NCI-H146 (cell line): ENCODE data around the gene ATAT1.

Experiments used
- DNase-seq: peaks from one replicate; lab custom pipeline; 2025; lab: John Stamatoyannopoulos, UW

The ATAT1 gene

GRCh38 chr6:30613251-30614043 is 13.2 kb upstream of the ATAT1 start:
- DNase-seq = no peak

- peak; percentile 27 for DNase-seq
These were observed 12.4 kb upstream of the ATAT1 start for GRCh38 chr6:30614044-30614842.

GRCh38 chr6:30614843-30615218 is 11.8 kb upstream of the ATAT1 start:
- DNase-seq = peak; percentile 98

GRCh38 chr6:30615219-30615957 is 11.3 kb upstream of the ATAT1 start:
- DNase-seq = peak; percentile 83

- DNase-seq = peak; percentile 61
These were observed 10.5 kb upstream of the ATAT1 start for GRCh38 chr6:30615958-30616810.

GRCh38 chr6:30616811-30617564 is 9.7 kb upstream of the ATAT1 start, which contains the start of gene PPP1R10:
Gene PPP1R10 (minus strand): TSS chr6:30617243. CDS start chr6:30609944, 7,299 bp downstream.
- DNase-seq = peak; percentile 99

GRCh38 chr6:30617565-30618269 is 9.0 kb upstream of the ATAT1 start, which contains the start of gene MRPS18B:
Gene MRPS18B (plus strand): TSS chr6:30617840. CDS start chr6:30617866, 26 bp downstream.
- peak; percentile 95 for DNase-seq

- DNase-seq = peak; percentile 11
These were observed 8.3 kb upstream of the ATAT1 start for GRCh38 chr6:30618270-30618797.

- no peak for DNase-seq
These were observed 7.1 kb upstream of the ATAT1 start for GRCh38 chr6:30619561-30619960.

- DNase-seq = no peak
These were observed 1.2 kb upstream of the ATAT1 start for GRCh38 chr6:30625511-30625910.

- DNase-seq = no peak
These were observed 9.2 kb downstream of the ATAT1 start for GRCh38 chr6:30635834-30636233.

GRCh38 chr6:30640481-30640880 is 13.8 kb downstream of the ATAT1 start:
- DNase-seq = no peak

- DNase-seq = no peak
These were observed 14.4 kb downstream of the ATAT1 start for GRCh38 chr6:30641048-30641447.

- no peak for DNase-seq
These were observed 17.0 kb downstream of the ATAT1 start for GRCh38 chr6:30643656-30644055.

GRCh38 chr6:30644769-30645168 is 18.1 kb downstream of the ATAT1 start:
- DNase-seq = no peak

GRCh38 chr6:30645989-30646388 is 19.3 kb downstream of the ATAT1 start:
- no peak for DNase-seq

- DNase-seq = peak; percentile 93
These were observed 20.0 kb downstream of the ATAT1 start, which contains the start of gene C6orf136 for GRCh38 chr6:30646450-30647241. Gene C6orf136 (plus strand): TSS chr6:30647133. CDS start chr6:30647232, 99 bp downstream.

- peak; percentile 91 for DNase-seq
These were observed 20.8 kb downstream of the ATAT1 start for GRCh38 chr6:30647242-30648116.
